Glomerular visceral epithelial cell (primary cell): ENCODE measurements around the gene CCR2.
"Not testable (repeated sequence)": the region's sequence is repeated elsewhere in the genome, so short reads cannot be mapped to it uniquely, and the experiment has no call there.

Source experiments
- DNase-seq: peaks from one replicate; pipeline ENCODE4 v3.0.0-alpha.2; 2016; ENCODE audit errors: extremely low spot score

Gene CCR2

GRCh38 chr3:46378426-46378942 lies 24.6 kb downstream of the CCR2 start:
- peak; percentile 30 for DNase-seq

- no peak for DNase-seq
Observed at GRCh38 chr3:46380471-46381221, 26.7 kb downstream of the CCR2 start.

- no peak for DNase-seq
Observed at GRCh38 chr3:46381625-46382024, 27.7 kb downstream of the CCR2 start.

- no peak for DNase-seq
Observed at GRCh38 chr3:46383211-46383950, 29.5 kb downstream of the CCR2 start.

- DNase-seq, result no peak
Observed at GRCh38 chr3:46383951-46384330, 30.0 kb downstream of the CCR2 start.

- peak; percentile 25 for DNase-seq
Observed at GRCh38 chr3:46386205-46386604, 32.3 kb downstream of the CCR2 start.

GRCh38 chr3:46388847-46389246 lies 34.9 kb downstream of the CCR2 start:
- DNase-seq, result not testable (repeated sequence)

GRCh38 chr3:46389306-46389705 lies 35.4 kb downstream of the CCR2 start:
- no peak for DNase-seq

GRCh38 chr3:46391526-46391925 lies 37.6 kb downstream of the CCR2 start:
- DNase-seq, result not testable (repeated sequence)

- no peak for DNase-seq
Observed at GRCh38 chr3:46393011-46393410, 39.1 kb downstream of the CCR2 start.

GRCh38 chr3:46393554-46394434 lies 39.9 kb downstream of the CCR2 start:
- DNase-seq, result no peak

- DNase-seq, result no peak
Observed at GRCh38 chr3:46395210-46395661, 41.3 kb downstream of the CCR2 start.

- no peak for DNase-seq
Observed at GRCh38 chr3:46395766-46396530, 42.0 kb downstream of the CCR2 start.

- DNase-seq, result no peak
Observed at GRCh38 chr3:46397111-46397510, 43.2 kb downstream of the CCR2 start.

- DNase-seq, result no peak
Observed at GRCh38 chr3:46398186-46398955, 44.5 kb downstream of the CCR2 start.

GRCh38 chr3:46399098-46399497 lies 45.2 kb downstream of the CCR2 start:
- DNase-seq, result no peak

GRCh38 chr3:46399557-46399956 lies 45.6 kb downstream of the CCR2 start:
- no peak for DNase-seq

GRCh38 chr3:46400000-46400734 lies 46.3 kb downstream of the CCR2 start:
- no peak for DNase-seq

- no peak for DNase-seq
Observed at GRCh38 chr3:46400846-46401245, 46.9 kb downstream of the CCR2 start.

- no peak for DNase-seq
Observed at GRCh38 chr3:46401579-46401978, 47.7 kb downstream of the CCR2 start.
